Peyer's patch (tissue), 4 donors: ENCODE results near the gene TMCO4.

ENCODE experiments used
- CTCF ChIP-seq, 6 experiments: fragments of 450-650 bp in 4 of 6; fragments of 200-600 bp in 2 of 6; sonication (generic) in 1 of 6; IDR thresholded peaks; one replicate each; pipeline ENCODE4 v1.5.1; 2017 to 2019; ENCODE audit warnings: antibody characterized with exemption in 6 of 6, mild to moderate bottlenecking in 3 of 6, moderate library complexity in 1 of 6
- POLR2A ChIP-seq, 2 donors: fragments of 450-650 bp; IDR thresholded peaks; one replicate each; pipeline ENCODE4 v1.5.1; 2017; ENCODE audit warnings: antibody characterized with exemption in 2 of 2, mild to moderate bottlenecking in 2 of 2, moderate library complexity in 2 of 2

GRCh38 chr1:19824541-19824940 lies 24.8 kb upstream of the TMCO4 start:
- TF ChIP-seq POLR2A (IDR thresholded peaks at IDR 0.05) (no peak), CTCF (IDR thresholded peaks at IDR 0.05) (no peak)
